Tibial nerve (tissue), 4 donors: Measurements from ENCODE around the gene LIPC.

Source experiments
- CTCF ChIP-seq, 5 experiments: fragments of 200-600 bp in 3 of 5; fragments of 450-650 bp in 2 of 5; sonication (generic) in 3 of 5; IDR thresholded peaks; one replicate each; pipeline ENCODE4 v1.5.1; 2016 to 2019; ENCODE audit warnings: antibody characterized with exemption in 5 of 5, mild to moderate bottlenecking in 3 of 5, moderate library complexity in 2 of 5
- EP300 ChIP-seq, 2 donors: sonication (generic); formaldehyde crosslinking; IDR thresholded peaks; one replicate each; pipeline ENCODE4 v1.6.1; 2017; ENCODE audit warnings: antibody characterized with exemption in 2 of 2, mild to moderate bottlenecking in 1 of 2
- POLR2A ChIP-seq, 2 donors: fragments of 450-650 bp; IDR thresholded peaks; one replicate each; pipeline ENCODE4 v1.6.1; 2017; ENCODE audit warnings: antibody characterized with exemption in 2 of 2, mild to moderate bottlenecking in 2 of 2, moderate library complexity in 2 of 2

- TF ChIP-seq CTCF (IDR thresholded peaks at IDR 0.05) = no peak
- no peak for TF ChIP-seq POLR2A (IDR thresholded peaks at IDR 0.05)
- no peak for TF ChIP-seq EP300 (IDR thresholded peaks at IDR 0.05)
Measured at GRCh38 chr15:58418135-58418534, 13.7 kb upstream of the LIPC start.
